GM18867 (cell line): ENCODE measurements around the gene SLC36A1.
"Not testable (repeated sequence)": the region's sequence is repeated elsewhere in the genome, so short reads cannot be mapped to it uniquely, and the experiment has no call there.

Experiments used
- ATAC-seq: cut with Tn5 transposase; IDR thresholded peaks from one replicate; pipeline ENCODE4 v1.9.1; 2021; ENCODE audit warnings: mild to moderate bottlenecking, moderate library complexity; ENCODE audit not compliant: unreplicated experiment

Gene SLC36A1

GRCh38 chr5:151483176-151483575 lies 35.8 kb downstream of the SLC36A1 start:
- no peak for ATAC-seq

GRCh38 chr5:151483647-151484046 lies 36.2 kb downstream of the SLC36A1 start:
- no peak for ATAC-seq

GRCh38 chr5:151487544-151487943 lies 40.1 kb downstream of the SLC36A1 start:
- no peak for ATAC-seq

- ATAC-seq: no peak
Measured at GRCh38 chr5:151490627-151491026, 43.2 kb downstream of the SLC36A1 start.

- ATAC-seq: no peak
Measured at GRCh38 chr5:151491062-151491461, 43.7 kb downstream of the SLC36A1 start.

- no peak for ATAC-seq
Measured at GRCh38 chr5:151492729-151493128, 45.3 kb downstream of the SLC36A1 start.

- no peak for ATAC-seq
Measured at GRCh38 chr5:151493665-151494064, 46.3 kb downstream of the SLC36A1 start.

GRCh38 chr5:151495320-151495719 lies 47.9 kb downstream of the SLC36A1 start:
- ATAC-seq: no peak

- ATAC-seq: no peak
Measured at GRCh38 chr5:151496041-151496484, 48.7 kb downstream of the SLC36A1 start.

GRCh38 chr5:151497391-151498002 lies 50.1 kb downstream of the SLC36A1 start:
- ATAC-seq: no peak

- ATAC-seq: no peak
Measured at GRCh38 chr5:151498395-151499155, 51.2 kb downstream of the SLC36A1 start.

- no peak for ATAC-seq
Measured at GRCh38 chr5:151499501-151500035, 52.2 kb downstream of the SLC36A1 start.

GRCh38 chr5:151504006-151504405 lies 56.6 kb downstream of the SLC36A1 start:
- ATAC-seq: peak; percentile 43

GRCh38 chr5:151508308-151508707 lies 60.9 kb downstream of the SLC36A1 start:
- ATAC-seq: not testable (repeated sequence)

- no peak for ATAC-seq
Measured at GRCh38 chr5:151509231-151509630, 61.8 kb downstream of the SLC36A1 start.

GRCh38 chr5:151509836-151510235 lies 62.4 kb downstream of the SLC36A1 start:
- no peak for ATAC-seq

GRCh38 chr5:151517122-151517920 lies 69.9 kb downstream of the SLC36A1 start:
- ATAC-seq: no peak

GRCh38 chr5:151520294-151520693 lies 72.9 kb downstream of the SLC36A1 start:
- ATAC-seq: no peak

GRCh38 chr5:151522226-151522625 lies 74.8 kb downstream of the SLC36A1 start:
- no peak for ATAC-seq

- peak; percentile 85 for ATAC-seq
Measured at GRCh38 chr5:151523335-151523734, 75.9 kb downstream of the SLC36A1 start.

- no peak for ATAC-seq
Measured at GRCh38 chr5:151528153-151528552, 80.8 kb downstream of the SLC36A1 start.
